A673 (cell line): ENCODE measurements around the gene GOLGA8J. TPM values are rescaled to one million over a fixed set of nuclear protein-coding genes. Genes with fewer than 3 reads are reported as not detected.
"Not testable (repeated sequence)": the region's sequence is repeated elsewhere in the genome, so short reads cannot be mapped to it uniquely, and the experiment has no call there.

Experiments
- BruUV-seq: library from RNA; stranded (reverse); fragments of 400-500 nt; replicated peaks from 2 replicates; lab custom pipeline; 2021; lab: Mats Ljungman, UMichigan
- CTCF ChIA-PET: fragments of 300-600 bp; sonication (Branson Sonifier 250); formaldehyde crosslinking; loops from one replicate; lab custom pipeline; 2022; ENCODE audit warnings: antibody characterized with exemption; lab: Charles Lee
- POLR2A ChIA-PET: fragments of 300-600 bp; sonication (Branson Sonifier 250); formaldehyde crosslinking; loops from one replicate; lab custom pipeline; 2022; ENCODE audit warnings: antibody characterized with exemption; ENCODE audit not compliant: low non-redundant PET; lab: Charles Lee
- DNase-seq: peaks from one replicate; pipeline ENCODE4 v3.0.0-alpha.2; 2015; ENCODE audit warnings: low spot score
- H3K27ac ChIP-seq: fragments of 200-600 bp; sonication (generic); 2 replicates; pipeline ENCODE4 v1.5.1; 2016; ENCODE audit warnings: mixed run types, low read depth, mild to moderate bottlenecking, mixed read lengths, antibody characterized with exemption, low read length; ENCODE audit not compliant: poor library complexity, severe bottlenecking
- H3K27me3 ChIP-seq: fragments of 200-600 bp; sonication (generic); replicated peaks from 2 replicates; pipeline ENCODE4 v1.6.1; 2017; ENCODE audit warnings: mixed run types, low read depth, mild to moderate bottlenecking, mixed read lengths, antibody characterized with exemption, low read length; ENCODE audit not compliant: insufficient read depth, poor library complexity
- H3K36me3 ChIP-seq: fragments of 200-600 bp; sonication (generic); 2 replicates; pipeline ENCODE4 v1.6.1; 2016; ENCODE audit warnings: mixed run types, mild to moderate bottlenecking, mixed read lengths, antibody characterized with exemption, low read length; ENCODE audit not compliant: insufficient read depth, poor library complexity, severe bottlenecking
- H3K4me1 ChIP-seq: fragments of 200-600 bp; sonication (generic); 2 replicates; pipeline ENCODE4 v1.6.1; 2017; ENCODE audit warnings: mixed run types, mild to moderate bottlenecking, mixed read lengths, antibody characterized with exemption, low read length; ENCODE audit not compliant: insufficient read depth, poor library complexity, severe bottlenecking
- H3K4me3 ChIP-seq: fragments of 200-600 bp; sonication (generic); 2 replicates; pipeline ENCODE4 v1.5.1; 2016; ENCODE audit warnings: low read depth, mixed run types, mild to moderate bottlenecking, mixed read lengths, low read length; ENCODE audit not compliant: poor library complexity, severe bottlenecking
- H3K9me3 ChIP-seq: fragments of 200-600 bp; sonication (generic); 2 replicates; pipeline ENCODE4 v1.6.1; 2016; ENCODE audit warnings: mixed run types, low read depth, mild to moderate bottlenecking, mixed read lengths, antibody characterized with exemption, low read length; ENCODE audit not compliant: poor library complexity, severe bottlenecking
- CTCF ChIP-seq: fragments of 300-800, 200-600 bp; sonication (generic); conservative IDR thresholded peaks from 2 replicates; pipeline ENCODE4 v1.5.1; 2017; ENCODE audit warnings: low read depth, mild to moderate bottlenecking, antibody characterized with exemption, low read length, moderate library complexity, mixed read lengths
- EZH2 ChIP-seq: fragments of 200-600 bp; sonication (generic); IDR thresholded peaks from 2 replicates; pipeline ENCODE4 v1.6.1; 2017; ENCODE audit warnings: borderline replicate concordance, low read depth, mild to moderate bottlenecking, mixed read lengths, antibody characterized with exemption, low read length; ENCODE audit not compliant: poor library complexity, severe bottlenecking
- intact Hi-C: fragments of 100-400 bp; cut with micrococcal nuclease; formaldehyde crosslinking; loops from one replicate; pipeline ENCODE4 v1.10.0; 2022; ENCODE audit not compliant: unreplicated experiment
- total RNA-seq: library from RNA; stranded (reverse); gene quantifications from 2 replicates; pipeline ENCODE4 v1.2.3, GENCODE V29; 2021

Gene GOLGA8J
- total RNA-seq, 1 experiment from 2014 or later, result not detected

DNA sequence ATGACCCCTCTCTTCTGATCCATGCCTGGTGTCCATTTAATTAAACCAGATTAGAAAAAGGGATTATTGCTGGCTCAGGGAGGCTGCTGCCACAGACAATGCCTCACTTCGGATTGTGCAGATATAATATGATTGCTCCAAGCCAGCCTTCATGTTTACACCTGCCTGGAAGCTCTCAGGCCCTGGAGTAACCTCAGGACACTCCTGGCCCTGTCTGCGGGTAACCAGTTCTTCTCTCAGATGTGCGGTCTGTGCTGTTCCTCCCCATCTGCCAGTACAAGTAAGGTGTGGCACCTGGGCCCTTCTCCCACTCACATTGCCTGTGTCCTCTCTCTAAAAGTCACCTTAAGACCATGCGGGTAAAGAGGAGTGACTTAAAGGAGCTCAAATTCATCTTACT, 8.8 kb upstream of the GOLGA8J start:
- ChIA-PET CTCF (no interaction called here), POLR2A (no interaction called here)

GRCh38 chr15:30080816-30081215, 1.9 kb upstream of the GOLGA8J start:
- H3K36me3 ChIP-seq, H3K27me3 ChIP-seq, H3K4me1 ChIP-seq, H3K4me3 ChIP-seq, H3K27ac ChIP-seq, DNase-seq, H3K9me3 ChIP-seq, CTCF ChIA-PET, BruUV-seq, intact Hi-C loops, POLR2A ChIA-PET: not testable (repeated sequence)

More for the DNA sequence above, 8.8 kb upstream of the GOLGA8J start:
- intact Hi-C loops, result no loop called here
- Histone ChIP-seq H3K27ac (no peak overlapping the region), H3K4me3 (no peak overlapping the region), H3K9me3 (no peaks in the 10 kb centered on the region), H3K27me3 (no peaks in the 10 kb centered on the region), H3K4me1 (no peaks in the 10 kb centered on the region), H3K36me3 (no peaks in the 10 kb centered on the region)
- no TSS peak for BruUV-seq
- no peak for DNase-seq
- no peak for TF ChIP-seq EZH2
- TF ChIP-seq CTCF, result no peak

DNA sequence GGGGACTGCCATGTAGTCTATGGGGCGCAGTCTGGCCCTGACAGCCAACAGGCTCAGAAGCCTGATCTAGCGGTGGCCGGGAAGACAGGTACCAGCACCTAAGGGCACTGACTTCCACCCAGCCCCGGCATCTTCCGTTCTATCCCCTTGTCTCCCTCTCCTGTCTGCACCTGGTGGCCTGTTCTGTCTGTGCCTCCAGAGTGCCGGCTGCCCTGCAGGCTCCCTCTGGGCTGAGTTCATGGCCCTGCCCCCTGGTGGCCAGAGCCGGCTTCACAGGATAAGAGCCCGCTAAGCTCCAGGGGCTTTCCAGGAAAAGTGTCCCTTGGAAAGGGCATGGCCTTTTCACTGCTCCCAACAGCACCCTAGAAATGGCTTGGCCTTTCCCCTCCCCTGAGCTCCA, 15.1 kb downstream of the GOLGA8J start:
- H3K36me3 ChIP-seq, H3K4me1 ChIP-seq, intact Hi-C loops, POLR2A ChIA-PET, CTCF ChIA-PET, BruUV-seq, H3K27me3 ChIP-seq, DNase-seq, H3K4me3 ChIP-seq, H3K9me3 ChIP-seq, H3K27ac ChIP-seq: not testable (repeated sequence)

- H3K27me3 ChIP-seq, H3K36me3 ChIP-seq, CTCF ChIA-PET, H3K27ac ChIP-seq, BruUV-seq, DNase-seq, H3K4me1 ChIP-seq, H3K4me3 ChIP-seq, H3K9me3 ChIP-seq, intact Hi-C loops, POLR2A ChIA-PET: not testable (repeated sequence)
These were observed 20.1 kb downstream of the GOLGA8J start for GRCh38 chr15:30102890-30103289.

- H3K9me3 ChIP-seq, H3K4me1 ChIP-seq, CTCF ChIA-PET, DNase-seq, POLR2A ChIA-PET, H3K36me3 ChIP-seq, BruUV-seq, H3K27ac ChIP-seq, intact Hi-C loops, H3K27me3 ChIP-seq: not testable (repeated sequence)
- peak overlapping the region; percentile 31 for H3K4me3 ChIP-seq
These were observed 21.3 kb downstream of the GOLGA8J start for GRCh38 chr15:30103941-30104507.

GRCh38 chr15:30110591-30110990, 27.8 kb downstream of the GOLGA8J start:
- H3K4me3 ChIP-seq, POLR2A ChIA-PET, intact Hi-C loops, H3K36me3 ChIP-seq, H3K4me1 ChIP-seq, DNase-seq, BruUV-seq, H3K27me3 ChIP-seq, H3K9me3 ChIP-seq, CTCF ChIA-PET, H3K27ac ChIP-seq: not testable (repeated sequence)

GRCh38 chr15:30130066-30130465, 47.3 kb downstream of the GOLGA8J start:
- BruUV-seq, intact Hi-C loops, CTCF ChIA-PET, H3K36me3 ChIP-seq, H3K27me3 ChIP-seq, H3K27ac ChIP-seq, H3K4me3 ChIP-seq, H3K9me3 ChIP-seq, H3K4me1 ChIP-seq, POLR2A ChIA-PET: not testable (repeated sequence)
- peak; percentile 0 for DNase-seq
